Spleen (tissue), 7 donors: ENCODE results near the gene SFXN5.

Experiments used
- CTCF ChIP-seq, 11 experiments: fragments of 200-600 bp in 7 of 11; fragments of 450-650 bp in 4 of 11; sonication (generic) in 4 of 11; IDR thresholded peaks in 8 of 11; conservative IDR thresholded peaks in 3 of 11; 1 replicate in 7 of 11; 2 replicates in 4 of 11; pipeline versions ENCODE4 v1.4.0 to v1.8.0; 2016 to 2021; ENCODE audit warnings: antibody characterized with exemption in 11 of 11, inconsistent platforms in 4 of 11, mild to moderate bottlenecking in 1 of 11
- POLR2A ChIP-seq, 3 donors: fragments of 450-650 bp; IDR thresholded peaks; one replicate each; pipeline ENCODE4 v1.5.1; 2017; ENCODE audit warnings: antibody characterized with exemption in 3 of 3, mild to moderate bottlenecking in 1 of 3
- POLR2AphosphoS5 ChIP-seq, 3 donors: sonication (generic); formaldehyde crosslinking; IDR thresholded peaks; one replicate each; pipeline ENCODE4 v1.5.1; 2017; ENCODE audit warnings: antibody characterized with exemption in 3 of 3
- donor health status: DM: no; HTN: no; CAD: no; lungs with moderate emphysema.
- donor health status: DM: no; HTN: no; CAD: no.
- donor health status: DM: no; HTN: no; CAD: no.

GRCh38 chr2:73018188-73018825 is 53.2 kb downstream of the SFXN5 start:
- TF ChIP-seq POLR2A (IDR thresholded peaks at IDR 0.05) (no peak), CTCF (IDR thresholded peaks at IDR 0.05 in 8 of 11, conservative IDR thresholded peaks at IDR 0.05 in 3 of 11) (no peak), POLR2AphosphoS5 (IDR thresholded peaks at IDR 0.05) (no peak)
